H9 (cell line): Measurements from ENCODE around the gene KRTAP12-2. TPM values are rescaled to one million over a fixed set of nuclear protein-coding genes. Genes with fewer than 3 reads are reported as not detected.

Source experiments
- DNase-seq: peaks from one replicate; pipeline ENCODE4 v3.0.0-alpha.2; 2017
- H2AFZ ChIP-seq: one replicate; pipeline ENCODE4 v1.6.1; 2013; ENCODE audit warnings: mild to moderate bottlenecking, low read length, control low read depth, moderate library complexity
- H2AK5ac ChIP-seq: 2 replicates; pipeline ENCODE4 v1.6.1; 2013; ENCODE audit warnings: low read length, control low read depth, mixed read lengths; ENCODE audit not compliant: insufficient read length
- H2BK120ac ChIP-seq: one replicate; pipeline ENCODE4 v1.6.1; 2013; ENCODE audit warnings: low read depth, mild to moderate bottlenecking, low read length, control low read depth, inconsistent platforms; ENCODE audit not compliant: poor library complexity, severe bottlenecking
- H2BK12ac ChIP-seq: 2 replicates; pipeline ENCODE4 v1.6.1; 2013; ENCODE audit warnings: low read length, control low read depth, mixed read lengths, low read depth; ENCODE audit not compliant: insufficient read length
- H2BK15ac ChIP-seq: 2 replicates; pipeline ENCODE4 v1.6.1; 2013; ENCODE audit warnings: low read depth, low read length, control low read depth
- H2BK20ac ChIP-seq: one replicate; pipeline ENCODE4 v1.6.1; 2013; ENCODE audit warnings: low read depth, mild to moderate bottlenecking, low read length, control low read depth, inconsistent platforms; ENCODE audit not compliant: poor library complexity, severe bottlenecking
- H2BK5ac ChIP-seq: 2 replicates; pipeline ENCODE4 v1.6.1; 2013; ENCODE audit warnings: low read length, control low read depth, mixed read lengths; ENCODE audit not compliant: insufficient read length
- H3K14ac ChIP-seq: 2 replicates; pipeline ENCODE4 v1.6.1; 2013; ENCODE audit warnings: low read length, control low read depth; ENCODE audit not compliant: insufficient read depth
- H3K18ac ChIP-seq: 2 replicates; pipeline ENCODE4 v1.6.1; 2013; ENCODE audit warnings: low read depth, mild to moderate bottlenecking, mixed read lengths, low read length, control low read depth; ENCODE audit not compliant: insufficient read length
- H3K23ac ChIP-seq: 2 replicates; pipeline ENCODE4 v1.6.1; 2013; ENCODE audit warnings: low read length, control low read depth, mixed read lengths, low read depth; ENCODE audit not compliant: insufficient read length
- H3K23me2 ChIP-seq: 2 replicates; pipeline ENCODE4 v1.6.1; 2013; ENCODE audit warnings: low read depth, mild to moderate bottlenecking, mixed read lengths, low read length, control low read depth; ENCODE audit not compliant: insufficient read length, poor library complexity, severe bottlenecking
- H3K27ac ChIP-seq: 2 replicates; pipeline ENCODE4 v1.5.1; 2013; ENCODE audit warnings: low read length, control low read depth, mixed read lengths, low read depth; ENCODE audit not compliant: insufficient read length
- H3K27me3 ChIP-seq: 2 replicates; pipeline ENCODE4 v1.6.1; 2013; ENCODE audit warnings: low read length, control low read depth, inconsistent platforms; ENCODE audit not compliant: insufficient read depth
- H3K4ac ChIP-seq: 2 replicates; pipeline ENCODE4 v1.6.1; 2013; ENCODE audit warnings: low read depth, mild to moderate bottlenecking, control low read depth, inconsistent platforms, low read length, moderate library complexity
- H3K4me1 ChIP-seq: 2 replicates; pipeline ENCODE4 v1.6.1; 2013; ENCODE audit warnings: low read length, control low read depth, inconsistent platforms; ENCODE audit not compliant: insufficient read depth
- H3K4me2 ChIP-seq: 2 replicates; pipeline ENCODE4 v1.6.1; 2013; ENCODE audit warnings: low read length, control low read depth, mixed read lengths; ENCODE audit not compliant: insufficient read length, insufficient read depth
- H3K56ac ChIP-seq: 2 replicates; pipeline ENCODE4 v1.6.1; 2013; ENCODE audit warnings: low read depth, mild to moderate bottlenecking, mixed read lengths, low read length, control low read depth; ENCODE audit not compliant: insufficient read length
- H3K79me1 ChIP-seq: 2 replicates; pipeline ENCODE4 v1.6.1; 2013; ENCODE audit warnings: low read depth, mild to moderate bottlenecking, moderate library complexity, low read length, control low read depth, inconsistent platforms; ENCODE audit not compliant: insufficient read depth, poor library complexity, severe bottlenecking
- H3K79me2 ChIP-seq: 2 replicates; pipeline ENCODE4 v1.6.1; 2013; ENCODE audit warnings: low read length, control low read depth, inconsistent platforms; ENCODE audit not compliant: insufficient read depth
- H3K9ac ChIP-seq: 2 replicates; pipeline ENCODE4 v1.6.1; 2013; ENCODE audit warnings: low read length, control low read depth, mixed read lengths; ENCODE audit not compliant: insufficient read length; ENCODE audit errors: extremely low read depth
- H3K9me3 ChIP-seq: one replicate; pipeline ENCODE4 v1.6.1; 2013; ENCODE audit warnings: low read depth, low read length, inconsistent platforms; ENCODE audit not compliant: control insufficient read depth
- H3T11ph ChIP-seq: one replicate; pipeline ENCODE4 v1.6.1; 2013; ENCODE audit warnings: mild to moderate bottlenecking, low read length, control low read depth, inconsistent platforms
- H4K20me1 ChIP-seq: one replicate; pipeline ENCODE4 v1.6.1; 2013; ENCODE audit not compliant: control insufficient read depth, insufficient read length, insufficient read depth
- H4K5ac ChIP-seq: 2 replicates; pipeline ENCODE4 v1.6.1; 2013; ENCODE audit warnings: low read depth, mild to moderate bottlenecking, mixed read lengths, low read length, control low read depth; ENCODE audit not compliant: insufficient read length
- H4K8ac ChIP-seq: replicated peaks from 2 replicates; pipeline ENCODE4 v1.6.1; 2013; ENCODE audit warnings: low read length, control low read depth, mixed read lengths, low read depth; ENCODE audit not compliant: insufficient read length
- H4K91ac ChIP-seq: 2 replicates; pipeline ENCODE4 v1.6.1; 2013; ENCODE audit warnings: low read depth, mild to moderate bottlenecking, moderate library complexity, mixed read lengths, low read length, control low read depth; ENCODE audit not compliant: insufficient read length
- H3K27ac Mint-ChIP-seq, 3 experiments: 2 replicates in 2 of 3; 3 replicates in 1 of 3; pipeline ENCODE4 v1.8.0; 2020 to 2021; ENCODE audit warnings: mixed read lengths in 3 of 3, mild to moderate bottlenecking in 1 of 3, moderate library complexity in 1 of 3
- H3K27me3 Mint-ChIP-seq: 2 replicates; pipeline ENCODE4 v1.8.0; 2021; ENCODE audit warnings: low read depth, mild to moderate bottlenecking, moderate library complexity, mixed read lengths
- H3K36me3 Mint-ChIP-seq, 3 experiments: 2 replicates in 2 of 3; 3 replicates in 1 of 3; pipeline ENCODE4 v1.8.0; 2020 to 2021; ENCODE audit warnings: low read depth in 3 of 3, mixed read lengths in 3 of 3; ENCODE audit not compliant: insufficient read depth in 1 of 3
- H3K4me1 Mint-ChIP-seq, 2 experiments: 2 replicates each; pipeline ENCODE4 v1.8.0; 2020; ENCODE audit warnings: mixed read lengths in 2 of 2
- H3K4me3 Mint-ChIP-seq, 2 experiments: 2 replicates in 1 of 2; 3 replicates in 1 of 2; pipeline ENCODE4 v1.8.0; 2020 to 2021; ENCODE audit warnings: mild to moderate bottlenecking in 2 of 2, mixed read lengths in 2 of 2, moderate library complexity in 1 of 2
- H3K9me3 Mint-ChIP-seq, 2 experiments: 2 replicates in 1 of 2; 3 replicates in 1 of 2; pipeline ENCODE4 v1.8.0; 2020; ENCODE audit warnings: mild to moderate bottlenecking in 2 of 2, mixed read lengths in 2 of 2, moderate library complexity in 1 of 2
- CTCF ChIP-seq: fragments of 200-600 bp; sonication (generic); conservative IDR thresholded peaks from 3 replicates; pipeline ENCODE4 v1.8.0; 2021; ENCODE audit warnings: antibody characterized with exemption, mild to moderate bottlenecking
- whole genome bisulfite sequencing: extraction: QIAGEN DNeasy Blood & Tissue Kit; methylation state at CpG from one replicate; pipeline ENCODE4 v1.1.7; 2013; ENCODE audit warnings: missing lambda C conversion rate, low lambda C conversion rate, mixed read lengths; ENCODE audit not compliant: insufficient read length; ENCODE audit errors: extremely low coverage; 5-methylcytosine and 5-hydroxymethylcytosine counted together
- total RNA-seq: library from RNA; stranded (reverse); gene quantifications from 2 replicates; pipeline ENCODE4 v1.2.1, GENCODE V29; 2021

KRTAP12-2 gene
- total RNA-seq, 1 experiment from 2014 or later = not detected

GRCh38 chr21:44671911-44672310, 5.2 kb upstream of the KRTAP12-2 start:
- Histone ChIP-seq H3K18ac (no peak overlapping the region), H2BK15ac (no peak overlapping the region), H2BK12ac (no peak overlapping the region)

More at GRCh38 chr21:44671911-44672310, 5.2 kb upstream of the KRTAP12-2 start:
- Histone ChIP-seq H3K27ac (no peak overlapping the region), H4K91ac (no peak overlapping the region), H4K8ac (no peak overlapping the region), H3K9ac (no peak overlapping the region), H3K4me1 (no peaks in the 10 kb centered on the region), H3K9me3 (no peaks in the 10 kb centered on the region), H3T11ph (no peak overlapping the region), H4K20me1 (no peaks in the 10 kb centered on the region), H2BK20ac (no peak overlapping the region), H3K56ac (no peak overlapping the region), H3K23ac (no peak overlapping the region), H3K4me2 (no peak overlapping the region), H3K27me3 (no peaks in the 10 kb centered on the region), H3K23me2 (no peaks in the 10 kb centered on the region), H2AK5ac (no peak overlapping the region), H2AFZ (no peak overlapping the region), H2BK5ac (no peak overlapping the region), H3K79me1 (no peaks in the 10 kb centered on the region), H3K4ac (no peak overlapping the region), H4K5ac (no peak overlapping the region), H2BK120ac (no peak overlapping the region), H3K14ac (no peak overlapping the region), H3K79me2 (no peaks in the 10 kb centered on the region)
- no peak for DNase-seq
- WGBS = no CpG with 5 or more reads among the region's 1 CpG
- peaks cover 12 to 43% (median 17%) of the 10 kb centered on the region in 3 experiments for H3K36me3 Mint-ChIP-seq
- no peak overlapping the region for H3K27ac Mint-ChIP-seq
- TF ChIP-seq CTCF = no peak
- no peak overlapping the region for H3K4me3 Mint-ChIP-seq
- no peaks in the 10 kb centered on the region; a peak in 1 of 4 replicates for H3K4me1 Mint-ChIP-seq
- peaks cover 38 to 51% of the 10 kb centered on the region in 2 experiments for H3K9me3 Mint-ChIP-seq
- H3K27me3 Mint-ChIP-seq = peaks cover 9% of the 10 kb centered on the region
